Measurements from ENCODE around the gene ATP8A1. TPM values are rescaled to one million over a fixed set of nuclear protein-coding genes. Genes with fewer than 3 reads are reported as not detected.

ATP8A1 gene
- total RNA-seq, 1 experiment from 2014 or later: 0.80 TPM

- no peak for ATAC-seq
- TF ChIP-seq TCF7L2 (IDR thresholded peaks at IDR 0.05; ENCODE audit: low read depth, low read length) (no peak), POLR2AphosphoS5 (IDR thresholded peaks at IDR 0.05; ENCODE audit: low read depth, low read length) (no peak), CTCF (IDR thresholded peaks at IDR 0.05) (no peak), SIN3A (IDR thresholded peaks at IDR 0.05; ENCODE audit: borderline replicate concordance, insufficient read depth, low read depth, low read length) (no peak)
- TF ChIP-seq, protein P1, sequence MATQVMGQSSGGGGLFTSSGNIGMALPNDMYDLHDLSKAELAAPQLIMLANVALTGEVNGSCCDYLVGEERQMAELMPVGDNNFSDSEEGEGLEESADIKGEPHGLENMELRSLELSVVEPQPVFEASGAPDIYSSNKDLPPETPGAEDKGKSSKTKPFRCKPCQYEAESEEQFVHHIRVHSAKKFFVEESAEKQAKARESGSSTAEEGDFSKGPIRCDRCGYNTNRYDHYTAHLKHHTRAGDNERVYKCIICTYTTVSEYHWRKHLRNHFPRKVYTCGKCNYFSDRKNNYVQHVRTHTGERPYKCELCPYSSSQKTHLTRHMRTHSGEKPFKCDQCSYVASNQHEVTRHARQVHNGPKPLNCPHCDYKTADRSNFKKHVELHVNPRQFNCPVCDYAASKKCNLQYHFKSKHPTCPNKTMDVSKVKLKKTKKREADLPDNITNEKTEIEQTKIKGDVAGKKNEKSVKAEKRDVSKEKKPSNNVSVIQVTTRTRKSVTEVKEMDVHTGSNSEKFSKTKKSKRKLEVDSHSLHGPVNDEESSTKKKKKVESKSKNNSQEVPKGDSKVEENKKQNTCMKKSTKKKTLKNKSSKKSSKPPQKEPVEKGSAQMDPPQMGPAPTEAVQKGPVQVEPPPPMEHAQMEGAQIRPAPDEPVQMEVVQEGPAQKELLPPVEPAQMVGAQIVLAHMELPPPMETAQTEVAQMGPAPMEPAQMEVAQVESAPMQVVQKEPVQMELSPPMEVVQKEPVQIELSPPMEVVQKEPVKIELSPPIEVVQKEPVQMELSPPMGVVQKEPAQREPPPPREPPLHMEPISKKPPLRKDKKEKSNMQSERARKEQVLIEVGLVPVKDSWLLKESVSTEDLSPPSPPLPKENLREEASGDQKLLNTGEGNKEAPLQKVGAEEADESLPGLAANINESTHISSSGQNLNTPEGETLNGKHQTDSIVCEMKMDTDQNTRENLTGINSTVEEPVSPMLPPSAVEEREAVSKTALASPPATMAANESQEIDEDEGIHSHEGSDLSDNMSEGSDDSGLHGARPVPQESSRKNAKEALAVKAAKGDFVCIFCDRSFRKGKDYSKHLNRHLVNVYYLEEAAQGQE (IDR thresholded peaks at IDR 0.05; ENCODE audit: insufficient read depth in 1 of 2, low read depth in 2 of 2, low read length in 1 of 2): no peak
- Histone ChIP-seq H3K4me1 (ENCODE audit: control insufficient read depth, insufficient read depth, low read length) (no peaks in the 10 kb centered on the region), H3K27me3 (ENCODE audit: control insufficient read depth, insufficient read depth, low read length) (no peaks in the 10 kb centered on the region), H3K4me3 (ENCODE audit: low read depth in 2 of 2, low read length in 2 of 2) (no peak overlapping the region), H3K36me3 (ENCODE audit: control insufficient read depth, insufficient read depth, low read length) (no peaks in the 10 kb centered on the region), H3K27ac (ENCODE audit: low read length) (no peak overlapping the region), H3K9me3 (ENCODE audit: control insufficient read depth, insufficient read depth, low read depth, low read length) (no peaks in the 10 kb centered on the region)
- CTCF ChIA-PET: no interaction called here
- no TSS peak for BruUV-seq (replicated peaks)
- intact Hi-C loops (cut with micrococcal nuclease; ENCODE audit: unreplicated experiment) (no loop called here), in situ Hi-C loops (cut with HindIII; ENCODE audit: low pct_unique_long_range_greater_than_20kb, low sequenced_read_pairs) (no loop called here)
- no peak for DNase-seq (ENCODE audit: low read depth, low spot score)
- POLR2A ChIA-PET: no interaction called here
Observed at GRCh38 chr4:42478509-42478908, 178.4 kb downstream of the ATP8A1 start.

- H3K27ac ChIP-seq (ENCODE audit: low read length): no peak overlapping the region
- H3K9me3 ChIP-seq (ENCODE audit: control insufficient read depth, insufficient read depth, low read depth, low read length): no peaks in the 10 kb centered on the region
- H3K4me1 ChIP-seq (ENCODE audit: control insufficient read depth, insufficient read depth, low read length): no peaks in the 10 kb centered on the region
- BruUV-seq (replicated peaks): no TSS peak
- DNase-seq (ENCODE audit: low read depth, low spot score) (no peak), ATAC-seq (no peak)
- TF ChIP-seq TCF7L2 (IDR thresholded peaks at IDR 0.05; ENCODE audit: low read depth, low read length) (no peak), SIN3A (IDR thresholded peaks at IDR 0.05; ENCODE audit: borderline replicate concordance, insufficient read depth, low read depth, low read length) (no peak), POLR2AphosphoS5 (IDR thresholded peaks at IDR 0.05; ENCODE audit: low read depth, low read length) (no peak), CTCF (IDR thresholded peaks at IDR 0.05) (no peak)
- TF ChIP-seq, protein P1 (IDR thresholded peaks at IDR 0.05; ENCODE audit: insufficient read depth in 1 of 2, low read depth in 2 of 2, low read length in 1 of 2): no peak
- intact Hi-C loops (cut with micrococcal nuclease; ENCODE audit: unreplicated experiment) (no loop called here), in situ Hi-C loops (cut with HindIII; ENCODE audit: low pct_unique_long_range_greater_than_20kb, low sequenced_read_pairs) (no loop called here)
- ChIA-PET POLR2A (no interaction called here), CTCF (no interaction called here)
- H3K27me3 ChIP-seq (ENCODE audit: control insufficient read depth, insufficient read depth, low read length): no peaks in the 10 kb centered on the region
- no peaks in the 10 kb centered on the region for H3K36me3 ChIP-seq (ENCODE audit: control insufficient read depth, insufficient read depth, low read length)
- no peak overlapping the region for H3K4me3 ChIP-seq (ENCODE audit: low read depth in 2 of 2, low read length in 2 of 2)
Observed at GRCh38 chr4:42474406-42474805, 182.5 kb downstream of the ATP8A1 start.
